RWPE1 (cell line): ENCODE data around the gene MYL10.
"Not testable (repeated sequence)": the region's sequence is repeated elsewhere in the genome, so short reads cannot be mapped to it uniquely, and the experiment has no call there.

Experiments
- CTCF ChIA-PET: fragments of 350-600 bp; sonication (Branson Sonifier 250); formaldehyde crosslinking; extraction: SDS; loops from one replicate; lab custom pipeline; 2021; lab: Yijun Ruan, JAX
- POLR2A ChIA-PET: fragments of 400-600 bp; formaldehyde crosslinking; extraction: SDS; loops from one replicate; lab custom pipeline; 2020; ENCODE audit warnings: antibody characterized with exemption; ENCODE audit not compliant: low non-redundant PET; lab: Yijun Ruan, JAX
- DNase-seq: peaks from one replicate; pipeline ENCODE4 v3.0.0; 2012; ENCODE audit warnings: low spot score
- H3K27ac ChIP-seq: fragments of 450-650 bp; 2 replicates; pipeline ENCODE4 v1.5.1; 2017
- TF ChIP-seq, protein P1 (sequence below): fragments of 450-650 bp; conservative IDR thresholded peaks from 2 replicates; pipeline ENCODE4 v1.5.1; 2017; ENCODE audit warnings: low read depth, mild to moderate bottlenecking

MYL10 gene

DNA sequence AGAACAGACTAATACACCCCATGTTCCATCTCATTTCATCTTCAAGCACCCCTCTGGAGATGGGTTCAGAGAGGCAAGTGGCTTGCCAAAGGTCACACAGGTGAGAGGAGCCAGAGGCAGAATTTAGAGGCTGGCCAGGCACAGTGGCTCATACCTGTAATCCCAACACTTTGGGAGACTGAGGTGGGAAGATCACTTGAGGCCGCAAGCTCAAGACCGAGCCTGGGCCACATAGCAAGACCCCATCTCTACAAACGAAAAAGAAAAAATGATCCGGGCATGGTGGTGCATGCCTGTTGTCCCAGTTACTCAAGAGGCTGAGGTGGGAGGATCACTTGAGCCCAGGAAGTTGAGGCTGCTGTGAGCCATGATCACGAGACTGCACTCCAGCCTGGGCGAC is 34.7 kb upstream of the MYL10 start:
- H3K27ac ChIP-seq: no peak overlapping the region
- ChIA-PET POLR2A (no interaction called here), CTCF (no interaction called here)
- TF ChIP-seq, protein P1, sequence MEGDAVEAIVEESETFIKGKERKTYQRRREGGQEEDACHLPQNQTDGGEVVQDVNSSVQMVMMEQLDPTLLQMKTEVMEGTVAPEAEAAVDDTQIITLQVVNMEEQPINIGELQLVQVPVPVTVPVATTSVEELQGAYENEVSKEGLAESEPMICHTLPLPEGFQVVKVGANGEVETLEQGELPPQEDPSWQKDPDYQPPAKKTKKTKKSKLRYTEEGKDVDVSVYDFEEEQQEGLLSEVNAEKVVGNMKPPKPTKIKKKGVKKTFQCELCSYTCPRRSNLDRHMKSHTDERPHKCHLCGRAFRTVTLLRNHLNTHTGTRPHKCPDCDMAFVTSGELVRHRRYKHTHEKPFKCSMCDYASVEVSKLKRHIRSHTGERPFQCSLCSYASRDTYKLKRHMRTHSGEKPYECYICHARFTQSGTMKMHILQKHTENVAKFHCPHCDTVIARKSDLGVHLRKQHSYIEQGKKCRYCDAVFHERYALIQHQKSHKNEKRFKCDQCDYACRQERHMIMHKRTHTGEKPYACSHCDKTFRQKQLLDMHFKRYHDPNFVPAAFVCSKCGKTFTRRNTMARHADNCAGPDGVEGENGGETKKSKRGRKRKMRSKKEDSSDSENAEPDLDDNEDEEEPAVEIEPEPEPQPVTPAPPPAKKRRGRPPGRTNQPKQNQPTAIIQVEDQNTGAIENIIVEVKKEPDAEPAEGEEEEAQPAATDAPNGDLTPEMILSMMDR: no peak
- no peak for DNase-seq

DNA sequence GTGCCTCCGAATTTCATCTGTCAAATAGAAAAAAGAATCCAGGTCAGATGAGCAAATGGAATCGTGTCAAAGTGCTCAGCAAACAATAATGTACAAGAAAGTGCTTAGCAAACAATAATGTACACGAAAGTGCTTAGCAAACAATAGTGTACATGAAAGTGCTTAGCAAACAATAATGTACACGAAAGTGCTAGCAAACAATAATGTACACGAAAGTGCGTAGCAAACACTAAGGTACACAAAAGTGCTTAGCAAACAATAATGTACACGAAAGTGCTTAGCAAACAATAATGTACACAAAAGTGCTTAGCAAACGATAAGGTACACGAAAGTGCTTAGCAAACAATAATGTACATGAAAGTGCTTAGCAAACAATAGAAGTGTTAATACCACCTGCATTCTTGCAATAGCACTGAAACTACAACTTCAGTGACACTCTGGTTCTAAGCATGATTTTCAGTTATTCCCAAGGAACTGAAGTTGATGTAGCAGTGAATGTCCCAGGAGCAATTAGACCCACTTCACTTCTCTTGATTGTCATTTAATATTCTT is 33.4 kb upstream of the MYL10 start:
- TF ChIP-seq, protein P1: no peak
- ChIA-PET POLR2A (no interaction called here), CTCF (no interaction called here)
- H3K27ac ChIP-seq: no peak overlapping the region
- no peak for DNase-seq

DNA sequence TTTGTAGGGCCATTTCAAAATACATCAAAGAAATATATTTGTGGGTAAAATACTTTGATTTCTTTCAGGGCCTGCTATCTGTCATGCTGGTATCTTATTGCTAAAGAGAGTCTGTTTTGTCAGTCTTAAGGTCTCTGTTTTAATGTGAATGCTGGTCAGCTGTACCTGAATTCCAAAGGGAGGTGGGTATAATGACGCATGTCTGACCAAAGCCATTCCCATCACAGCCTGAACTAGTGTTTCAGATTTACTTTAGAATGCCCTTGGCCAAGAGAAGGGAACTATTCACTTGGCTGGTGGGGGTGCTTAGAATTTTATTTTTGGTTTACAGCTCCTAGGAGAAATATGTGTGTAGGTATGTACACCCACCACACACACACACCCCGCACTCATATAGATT is 30.6 kb upstream of the MYL10 start:
- TF ChIP-seq, protein P1: no peak
- ChIA-PET CTCF (no interaction called here), POLR2A (no interaction called here)

DNA sequence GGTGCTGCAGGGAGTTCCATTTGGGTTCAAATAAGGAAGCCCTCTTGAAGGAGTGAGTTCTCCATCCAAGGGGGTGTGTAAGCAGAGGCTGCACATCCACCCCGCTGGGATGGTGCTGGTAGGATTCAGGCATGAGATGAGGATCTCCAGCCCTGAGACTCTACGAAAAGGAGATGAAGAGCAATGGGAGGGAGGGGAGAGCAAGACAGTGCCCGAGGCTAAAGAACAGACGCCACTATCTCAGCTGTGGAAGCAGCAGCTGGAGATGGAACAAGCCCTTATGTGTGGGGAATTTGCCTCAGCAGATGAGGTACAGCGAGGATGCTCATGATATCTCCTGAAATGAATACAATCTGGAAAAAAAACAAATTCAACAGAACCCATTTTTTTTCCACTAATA is 28.1 kb upstream of the MYL10 start:
- TF ChIP-seq, protein P1: no peak
- no peak for DNase-seq
- ChIA-PET CTCF (no interaction called here), POLR2A (no interaction called here)
- H3K27ac ChIP-seq: no peak overlapping the region

More for the DNA sequence above, 30.6 kb upstream of the MYL10 start:
- DNase-seq: no peak
- no peak overlapping the region for H3K27ac ChIP-seq

DNA sequence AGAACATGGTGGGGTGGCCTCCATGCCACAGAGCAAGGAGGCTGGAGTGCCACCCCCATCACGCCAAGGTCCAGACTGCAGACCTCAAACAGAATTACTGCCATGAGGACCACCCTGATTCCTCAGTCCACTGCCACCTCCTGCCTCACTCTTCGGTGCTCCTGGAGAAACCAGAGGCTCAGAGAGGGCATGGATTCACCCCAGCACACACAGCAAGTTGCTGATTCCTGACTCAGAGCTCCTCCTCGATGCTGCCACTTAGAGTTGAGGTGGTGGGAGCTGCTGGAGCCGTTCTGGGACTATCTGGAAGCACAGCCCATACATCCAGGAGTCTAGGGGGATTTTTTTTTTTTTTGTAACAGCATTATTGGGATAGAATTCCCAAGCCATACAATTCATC is 22.0 kb upstream of the MYL10 start:
- TF ChIP-seq, protein P1: no peak
- CTCF ChIA-PET: no interaction called here
- no peak for DNase-seq
- POLR2A ChIA-PET: no interaction called here
- no peak overlapping the region for H3K27ac ChIP-seq

DNA sequence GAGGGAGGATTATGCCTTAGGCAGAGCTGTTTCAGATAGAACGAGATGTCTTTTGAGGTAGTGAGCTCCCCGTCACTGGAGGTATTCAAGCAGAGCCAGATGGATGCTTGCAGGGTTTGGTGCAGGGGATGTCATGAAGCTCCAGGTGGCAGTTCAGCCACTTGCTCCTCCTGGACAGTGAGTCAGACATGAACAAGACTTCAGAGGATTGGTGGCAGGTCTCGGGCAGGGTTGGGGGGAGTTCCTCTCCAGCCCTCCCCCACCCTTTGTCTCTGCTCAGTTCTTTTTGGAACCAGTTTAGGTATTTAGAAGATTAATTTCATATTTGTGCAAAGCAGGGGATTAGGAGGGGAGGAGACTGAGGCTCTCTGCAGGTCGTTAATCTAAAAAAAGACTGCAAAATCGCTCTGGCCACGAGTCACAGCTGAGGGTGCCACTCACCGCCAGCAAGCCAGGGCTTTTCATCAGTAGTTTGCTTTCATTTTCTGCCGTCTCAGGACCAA is 21.5 kb upstream of the MYL10 start:
- TF ChIP-seq, protein P1: no peak
- POLR2A ChIA-PET: no interaction called here
- DNase-seq: no peak
- H3K27ac ChIP-seq: no peak overlapping the region
- CTCF ChIA-PET: no interaction called here

DNA sequence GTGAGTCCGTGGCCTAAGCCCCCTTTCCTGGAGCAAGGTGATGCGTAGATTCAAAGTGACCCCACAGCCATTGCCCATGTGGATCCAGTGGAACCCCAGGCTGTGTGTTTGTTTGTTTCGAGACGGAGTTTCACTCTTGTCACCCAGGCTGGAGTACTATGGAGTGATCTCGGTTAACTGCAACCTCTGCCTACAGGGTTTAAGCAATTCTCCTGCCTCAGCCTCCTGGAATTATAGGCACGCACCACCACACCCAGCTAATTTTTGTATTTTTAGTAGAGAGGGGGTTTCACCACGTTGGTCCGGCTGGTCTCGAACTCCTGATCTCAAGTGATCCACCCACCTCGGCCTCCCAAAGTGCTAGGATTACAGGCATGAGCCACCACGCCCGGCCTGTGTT is 18.8 kb upstream of the MYL10 start:
- DNase-seq, CTCF ChIA-PET, H3K27ac ChIP-seq, POLR2A ChIA-PET: not testable (repeated sequence)
